ENCODE data around the gene MRC1. TPM values are rescaled to one million over a fixed set of nuclear protein-coding genes. Genes with fewer than 3 reads are reported as not detected.

The MRC1 gene
- total RNA-seq, 1 donor from 2014 or later: 15.1 TPM

DNA sequence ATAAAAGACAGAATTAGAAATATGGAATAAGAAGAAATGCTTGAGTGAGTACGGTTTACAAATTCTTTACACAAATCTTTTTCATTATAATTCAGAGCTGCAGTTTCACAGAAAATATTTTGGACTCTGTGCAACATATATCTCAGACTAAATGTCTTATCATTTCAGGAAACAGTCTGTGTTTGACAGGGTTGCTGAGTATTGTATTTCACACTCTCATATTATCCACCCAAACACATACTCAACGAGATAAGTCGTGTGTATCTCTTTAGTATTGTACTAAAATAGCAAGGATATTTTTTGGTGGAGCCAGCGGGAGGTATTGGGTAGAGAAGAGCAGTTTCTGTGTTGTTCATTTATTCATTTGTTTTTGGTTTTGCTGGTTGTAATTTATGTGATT is 103.6 kb downstream of the MRC1 start:
- TF ChIP-seq, protein P1, sequence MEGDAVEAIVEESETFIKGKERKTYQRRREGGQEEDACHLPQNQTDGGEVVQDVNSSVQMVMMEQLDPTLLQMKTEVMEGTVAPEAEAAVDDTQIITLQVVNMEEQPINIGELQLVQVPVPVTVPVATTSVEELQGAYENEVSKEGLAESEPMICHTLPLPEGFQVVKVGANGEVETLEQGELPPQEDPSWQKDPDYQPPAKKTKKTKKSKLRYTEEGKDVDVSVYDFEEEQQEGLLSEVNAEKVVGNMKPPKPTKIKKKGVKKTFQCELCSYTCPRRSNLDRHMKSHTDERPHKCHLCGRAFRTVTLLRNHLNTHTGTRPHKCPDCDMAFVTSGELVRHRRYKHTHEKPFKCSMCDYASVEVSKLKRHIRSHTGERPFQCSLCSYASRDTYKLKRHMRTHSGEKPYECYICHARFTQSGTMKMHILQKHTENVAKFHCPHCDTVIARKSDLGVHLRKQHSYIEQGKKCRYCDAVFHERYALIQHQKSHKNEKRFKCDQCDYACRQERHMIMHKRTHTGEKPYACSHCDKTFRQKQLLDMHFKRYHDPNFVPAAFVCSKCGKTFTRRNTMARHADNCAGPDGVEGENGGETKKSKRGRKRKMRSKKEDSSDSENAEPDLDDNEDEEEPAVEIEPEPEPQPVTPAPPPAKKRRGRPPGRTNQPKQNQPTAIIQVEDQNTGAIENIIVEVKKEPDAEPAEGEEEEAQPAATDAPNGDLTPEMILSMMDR (IDR thresholded peaks at IDR 0.05): no peak
- H3K4me1 ChIP-seq: no peaks in the 10 kb centered on the region
- no peaks in the 10 kb centered on the region for H3K36me3 ChIP-seq
- H3K27me3 ChIP-seq: no peaks in the 10 kb centered on the region
- no peak overlapping the region for H3K4me3 ChIP-seq
- no peak for DNase-seq (ENCODE audit: low spot score in 2 of 2)
- intact Hi-C loops (cut with DNase I): loop anchor here (5.0 to 10.0 kb wide), 3 partner anchors 132 to 325 kb away; partner anchors contain the start of gene CACNB2
- H3K27ac ChIP-seq: no peak overlapping the region
- H3K9me3 ChIP-seq: no peaks in the 10 kb centered on the region

DNA sequence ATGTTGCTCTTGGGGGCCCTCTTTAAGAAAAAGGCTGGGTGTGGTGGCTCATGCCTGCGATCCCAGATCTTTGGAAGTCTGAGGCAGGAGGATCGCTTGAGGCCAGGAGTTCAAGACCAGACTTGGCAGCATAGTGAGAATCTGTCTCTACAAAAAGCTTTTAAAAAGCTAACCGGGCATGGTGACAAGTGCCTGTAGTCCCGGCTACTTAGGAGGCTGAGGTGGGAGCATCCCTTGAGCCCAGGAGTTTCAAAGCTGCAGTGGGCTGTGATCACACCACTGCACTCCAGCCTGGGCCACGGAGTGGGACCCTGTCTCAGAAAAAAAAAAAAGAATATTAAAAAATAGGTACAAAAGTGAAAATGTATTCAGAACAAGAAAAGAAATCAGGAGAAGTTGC is 104.5 kb downstream of the MRC1 start:
- DNase-seq (ENCODE audit: low spot score in 2 of 2): no peak
- Histone ChIP-seq H3K4me1 (no peaks in the 10 kb centered on the region), H3K4me3 (no peak overlapping the region), H3K36me3 (no peaks in the 10 kb centered on the region), H3K27ac (no peak overlapping the region), H3K27me3 (no peaks in the 10 kb centered on the region), H3K9me3 (no peaks in the 10 kb centered on the region)
- TF ChIP-seq, protein P1 (IDR thresholded peaks at IDR 0.05): no peak
- intact Hi-C loops (cut with DNase I): loop anchor here (5.0 to 10.0 kb wide), 3 partner anchors 131 to 324 kb away; partner anchors contain the start of gene CACNB2

DNA sequence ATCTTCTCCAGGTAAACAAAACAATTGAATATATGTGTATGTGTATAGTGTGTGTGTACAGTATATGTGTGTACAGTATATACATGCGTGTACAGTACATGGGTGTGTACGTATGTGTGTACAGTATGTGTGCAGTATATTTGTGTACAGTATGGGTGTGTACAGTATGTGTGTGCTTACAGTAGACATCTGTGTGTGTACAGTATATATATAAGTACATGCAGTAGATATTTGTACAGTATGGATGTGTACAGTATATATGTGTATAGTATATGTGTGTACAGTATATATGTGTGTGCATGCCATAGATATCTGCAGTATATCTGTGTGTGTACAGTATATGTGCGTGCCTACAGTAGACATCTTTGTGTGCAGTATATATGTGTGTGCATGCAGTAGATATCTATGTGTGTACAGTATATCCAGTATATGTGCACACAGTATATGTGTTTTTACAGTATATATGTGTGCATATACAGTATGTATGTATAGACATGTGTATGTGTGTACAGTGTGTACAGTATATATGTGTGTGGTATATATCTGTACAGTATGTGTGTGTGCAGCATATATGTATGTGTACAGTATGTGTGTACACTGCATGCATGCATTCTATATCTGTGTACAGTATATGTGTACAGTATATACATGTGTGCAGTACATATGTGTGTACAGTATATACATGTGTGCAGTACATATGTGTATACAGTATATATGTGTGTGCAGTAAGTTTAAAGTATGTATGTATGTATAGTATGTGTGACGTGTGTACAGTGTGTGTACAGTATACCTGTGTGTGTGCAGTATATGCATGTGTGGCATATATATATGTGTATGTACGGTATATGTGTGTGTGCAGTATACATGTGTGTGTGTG is 105.3 kb downstream of the MRC1 start:
- intact Hi-C loops (cut with DNase I): loop anchor here (5.0 to 10.0 kb wide), 3 partner anchors 130 to 323 kb away; partner anchors contain the start of gene CACNB2
- TF ChIP-seq, protein P1 (IDR thresholded peaks at IDR 0.05): no peak

DNA sequence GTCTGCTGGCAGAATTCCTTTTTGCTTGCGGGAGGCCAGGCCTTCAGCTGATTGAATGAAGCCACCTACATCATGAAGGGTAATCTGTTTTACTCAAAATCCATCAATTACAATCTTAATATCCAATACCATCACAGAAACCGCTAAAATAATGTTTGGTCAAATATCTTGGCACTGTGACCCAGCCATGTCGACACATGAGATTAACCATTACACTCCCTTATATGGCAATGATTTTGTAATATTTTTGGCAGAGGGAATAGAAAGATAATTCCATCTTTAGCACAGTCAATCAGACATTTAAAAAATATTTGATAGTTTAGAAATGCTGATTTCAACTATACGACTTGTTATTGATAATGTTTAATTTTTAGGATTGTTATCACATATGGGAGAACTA is 106.0 kb downstream of the MRC1 start:
- Histone ChIP-seq H3K4me3 (no peak overlapping the region), H3K27me3 (no peaks in the 10 kb centered on the region), H3K27ac (no peak overlapping the region), H3K4me1 (no peaks in the 10 kb centered on the region), H3K36me3 (no peaks in the 10 kb centered on the region), H3K9me3 (no peaks in the 10 kb centered on the region)
- TF ChIP-seq, protein P1 (IDR thresholded peaks at IDR 0.05): no peak
- no peak for DNase-seq (ENCODE audit: low spot score in 2 of 2)
- intact Hi-C loops (cut with DNase I): loop anchor here (10.0 kb wide), 1 partner anchor 130 kb away; no protein-coding TSS in a partner anchor

More for the DNA sequence above, 105.3 kb downstream of the MRC1 start:
- H3K4me3 ChIP-seq: no peak overlapping the region
- H3K27me3 ChIP-seq: no peaks in the 10 kb centered on the region
- H3K36me3 ChIP-seq: no peaks in the 10 kb centered on the region
- no peaks in the 10 kb centered on the region for H3K4me1 ChIP-seq
- H3K27ac ChIP-seq: no peak overlapping the region
- no peak for DNase-seq (ENCODE audit: low spot score in 2 of 2)
- no peaks in the 10 kb centered on the region for H3K9me3 ChIP-seq

DNA sequence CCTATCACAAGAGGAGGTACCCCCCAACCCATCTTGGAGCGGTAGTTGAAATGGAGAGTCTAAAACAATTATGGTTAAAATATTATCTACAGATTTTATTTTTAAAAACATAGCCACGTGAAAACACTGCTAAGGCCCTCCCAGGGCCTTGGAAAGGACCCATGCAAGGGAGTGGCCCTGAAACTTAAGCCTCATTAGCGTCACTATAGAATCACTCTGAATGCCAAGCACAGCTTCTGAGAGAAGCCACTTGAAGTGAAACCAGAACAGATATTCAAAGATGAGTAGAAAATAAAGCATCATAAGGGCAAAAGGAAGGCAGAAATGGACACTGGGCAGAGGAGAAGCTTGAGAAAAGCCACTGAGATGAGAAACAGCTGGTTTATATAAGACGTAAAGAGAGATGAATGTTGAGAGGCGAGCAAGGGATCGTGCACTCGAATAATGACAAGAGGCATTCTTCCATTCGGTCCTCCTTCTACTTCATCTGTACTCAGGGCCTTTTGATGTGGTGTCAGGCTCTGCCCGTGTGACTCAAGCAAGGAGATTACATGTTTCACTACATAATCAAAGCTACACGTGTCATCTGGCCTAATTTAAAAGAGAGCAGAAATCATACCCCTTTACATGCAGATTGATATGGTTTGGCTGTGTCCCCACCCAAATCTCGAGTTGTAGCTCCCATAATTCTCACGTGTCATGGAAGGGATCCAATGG is 109.2 kb downstream of the MRC1 start:
- Histone ChIP-seq H3K4me3 (no peak overlapping the region), H3K4me1 (peaks cover 2 to 7% of the 10 kb centered on the region in 2 donors), H3K27ac (no peak overlapping the region), H3K36me3 (no peaks in the 10 kb centered on the region), H3K9me3 (no peaks in the 10 kb centered on the region), H3K27me3 (no peaks in the 10 kb centered on the region)
- TF ChIP-seq, protein P1 (IDR thresholded peaks at IDR 0.05): no peak
- DNase-seq (ENCODE audit: low spot score in 2 of 2): no peak
- intact Hi-C loops (cut with DNase I): loop anchor here (10.0 kb wide), 1 partner anchor 126 kb away; no protein-coding TSS in a partner anchor

Measured in ascending aorta (tissue), 2 donors.